ENCODE data around the gene GALNT1.

DNA sequence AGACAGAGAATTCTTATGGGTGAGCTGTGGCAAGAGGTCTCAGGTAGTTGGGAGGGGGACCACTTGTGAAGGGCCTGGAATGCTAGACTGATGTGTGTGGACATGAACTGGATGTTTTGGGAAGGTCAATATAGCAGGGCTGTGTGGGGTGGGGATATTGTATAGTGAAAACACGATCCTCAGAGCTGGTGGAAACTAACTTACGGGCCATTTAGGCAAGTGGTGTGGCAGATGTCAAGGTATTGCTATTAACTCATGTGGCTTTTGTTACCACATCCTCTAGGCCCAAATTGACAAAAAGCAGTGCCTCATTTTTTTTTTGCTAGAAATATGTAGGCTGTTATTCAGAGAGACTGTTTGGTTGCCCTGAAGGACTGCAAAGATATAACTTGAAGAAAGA, 8.0 kb upstream of the GALNT1 start:
- TF ChIP-seq EZH2 (IDR thresholded peaks at IDR 0.05) = no peak
- TF ChIP-seq, protein P1, sequence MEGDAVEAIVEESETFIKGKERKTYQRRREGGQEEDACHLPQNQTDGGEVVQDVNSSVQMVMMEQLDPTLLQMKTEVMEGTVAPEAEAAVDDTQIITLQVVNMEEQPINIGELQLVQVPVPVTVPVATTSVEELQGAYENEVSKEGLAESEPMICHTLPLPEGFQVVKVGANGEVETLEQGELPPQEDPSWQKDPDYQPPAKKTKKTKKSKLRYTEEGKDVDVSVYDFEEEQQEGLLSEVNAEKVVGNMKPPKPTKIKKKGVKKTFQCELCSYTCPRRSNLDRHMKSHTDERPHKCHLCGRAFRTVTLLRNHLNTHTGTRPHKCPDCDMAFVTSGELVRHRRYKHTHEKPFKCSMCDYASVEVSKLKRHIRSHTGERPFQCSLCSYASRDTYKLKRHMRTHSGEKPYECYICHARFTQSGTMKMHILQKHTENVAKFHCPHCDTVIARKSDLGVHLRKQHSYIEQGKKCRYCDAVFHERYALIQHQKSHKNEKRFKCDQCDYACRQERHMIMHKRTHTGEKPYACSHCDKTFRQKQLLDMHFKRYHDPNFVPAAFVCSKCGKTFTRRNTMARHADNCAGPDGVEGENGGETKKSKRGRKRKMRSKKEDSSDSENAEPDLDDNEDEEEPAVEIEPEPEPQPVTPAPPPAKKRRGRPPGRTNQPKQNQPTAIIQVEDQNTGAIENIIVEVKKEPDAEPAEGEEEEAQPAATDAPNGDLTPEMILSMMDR (IDR thresholded peaks at IDR 0.05) = no peak
- no peak for TF ChIP-seq EZH2phosphoT487 (IDR thresholded peaks at IDR 0.05)
